ENCODE measurements around the gene TMEM11.

The TMEM11 gene

DNA sequence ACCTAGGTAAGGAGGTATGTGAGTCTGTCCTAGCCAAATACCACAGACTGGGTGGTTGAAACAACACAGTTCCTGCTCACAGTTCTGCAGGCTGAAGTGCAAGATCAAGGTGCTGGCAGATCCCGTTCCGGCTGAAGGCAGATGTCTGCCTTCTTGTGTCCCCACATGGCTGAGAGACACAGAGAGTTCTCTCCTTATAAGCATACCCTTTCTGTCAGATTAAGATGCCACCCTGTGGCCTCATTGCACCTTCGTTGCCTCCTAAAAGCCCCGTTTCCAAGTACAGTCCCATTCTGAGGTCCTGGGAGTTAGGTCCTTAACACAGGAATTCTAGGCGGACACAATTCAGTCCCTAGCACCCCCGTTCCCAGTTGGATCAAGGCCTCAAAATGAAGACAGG lies 9.1 kb upstream of the TMEM11 start:
- Histone ChIP-seq H3K9ac (ENCODE audit: low read depth, low read length) (no peak overlapping the region), H3K27ac (ENCODE audit: low read depth, low read length) (no peak overlapping the region), H3K4me3 (ENCODE audit: low read depth, low read length) (no peak overlapping the region), H3K36me3 (ENCODE audit: control insufficient read depth, insufficient read depth, low read length) (no peaks in the 10 kb centered on the region), H3K27me3 (ENCODE audit: control insufficient read depth, insufficient read depth, low read length) (no peaks in the 10 kb centered on the region), H3K4me1 (ENCODE audit: control insufficient read depth, insufficient read depth, low read length) (no peaks in the 10 kb centered on the region), H3K9me3 (ENCODE audit: control insufficient read depth, insufficient read depth, low read length) (no peaks in the 10 kb centered on the region)

DNA sequence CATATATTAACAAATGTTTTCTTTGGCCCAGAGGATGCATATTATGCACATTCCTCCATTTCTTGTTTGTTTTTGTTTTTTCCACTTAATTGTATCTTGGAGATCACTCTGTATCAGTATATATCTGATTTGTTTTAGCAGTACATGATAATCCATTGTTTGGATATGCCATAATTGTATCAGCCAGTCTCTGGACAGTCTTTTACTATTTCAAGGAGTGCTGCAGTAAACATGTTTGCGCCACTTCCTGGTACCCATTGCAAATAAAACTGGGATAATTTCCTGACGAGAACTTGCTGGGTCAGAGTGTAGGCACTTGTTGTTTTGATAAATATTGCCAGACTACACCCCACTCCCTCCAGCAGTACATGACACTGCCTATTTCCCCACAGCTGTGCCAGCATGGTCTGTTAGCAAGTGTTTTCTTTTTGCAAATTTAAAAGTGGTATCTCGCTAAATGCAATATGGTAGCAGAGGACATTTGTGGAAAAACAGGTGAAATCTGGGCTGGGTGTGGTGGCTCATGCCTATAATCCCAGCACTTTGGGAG lies 4.9 kb upstream of the TMEM11 start:
- Histone ChIP-seq H3K4me3 (ENCODE audit: low read depth, low read length) (no peak overlapping the region), H3K9me3 (ENCODE audit: control insufficient read depth, insufficient read depth, low read length) (no peaks in the 10 kb centered on the region), H3K4me1 (ENCODE audit: control insufficient read depth, insufficient read depth, low read length) (peaks cover 4% of the 10 kb centered on the region; the same call in 1 of the 2 replicates), H3K27me3 (ENCODE audit: control insufficient read depth, insufficient read depth, low read length) (no peaks in the 10 kb centered on the region), H3K36me3 (ENCODE audit: control insufficient read depth, insufficient read depth, low read length) (no peaks in the 10 kb centered on the region), H3K27ac (ENCODE audit: low read depth, low read length) (no peak overlapping the region), H3K9ac (ENCODE audit: low read depth, low read length) (no peak overlapping the region)

DNA sequence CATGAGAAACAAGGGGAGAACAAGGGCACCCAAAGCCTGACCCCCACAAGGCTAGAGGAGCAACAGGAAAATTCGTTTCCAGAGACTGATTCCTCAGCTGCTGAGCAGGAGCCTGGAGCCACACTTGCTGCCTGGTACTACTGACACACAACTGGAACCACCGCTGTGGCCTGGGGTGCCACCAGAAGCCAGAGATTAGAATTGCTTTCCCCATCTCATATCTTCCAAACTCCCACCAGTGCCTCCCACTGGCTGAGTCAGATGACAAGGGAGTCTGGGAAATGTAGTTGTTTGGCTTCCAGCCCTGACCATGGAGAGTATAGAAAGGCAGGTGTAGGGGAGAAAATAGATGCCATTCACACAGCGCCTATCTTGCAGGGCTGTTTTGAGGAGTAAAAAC lies 4.1 kb upstream of the TMEM11 start:
- Histone ChIP-seq H3K4me1 (ENCODE audit: control insufficient read depth, insufficient read depth, low read length) (peaks cover 4% of the 10 kb centered on the region; the same call in 1 of the 2 replicates), H3K27me3 (ENCODE audit: control insufficient read depth, insufficient read depth, low read length) (no peaks in the 10 kb centered on the region), H3K27ac (ENCODE audit: low read depth, low read length) (no peak overlapping the region), H3K4me3 (ENCODE audit: low read depth, low read length) (no peak overlapping the region), H3K9ac (ENCODE audit: low read depth, low read length) (no peak overlapping the region), H3K36me3 (ENCODE audit: control insufficient read depth, insufficient read depth, low read length) (no peaks in the 10 kb centered on the region), H3K9me3 (ENCODE audit: control insufficient read depth, insufficient read depth, low read length) (no peaks in the 10 kb centered on the region)

DNA sequence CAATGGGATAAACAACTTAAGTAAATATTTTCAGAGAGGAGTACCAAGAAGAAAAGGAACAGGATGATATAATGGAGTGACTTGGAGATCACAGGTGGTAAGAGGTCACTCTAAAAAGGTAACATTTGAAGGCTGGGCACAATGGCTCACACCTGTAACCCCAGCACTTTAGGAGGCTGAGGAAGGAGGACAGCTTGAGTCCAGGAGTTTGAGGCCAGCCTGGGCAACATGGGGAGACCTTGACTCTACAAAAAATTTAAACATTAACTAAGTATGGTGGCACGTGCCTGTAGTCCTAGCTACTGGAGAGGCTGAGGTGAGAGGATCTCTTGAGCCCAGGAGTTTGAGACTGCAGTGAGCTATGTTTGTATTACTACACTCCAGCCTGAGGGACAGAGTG lies 3.4 kb upstream of the TMEM11 start:
- H3K36me3 ChIP-seq (ENCODE audit: control insufficient read depth, insufficient read depth, low read length) = no peaks in the 10 kb centered on the region

DNA sequence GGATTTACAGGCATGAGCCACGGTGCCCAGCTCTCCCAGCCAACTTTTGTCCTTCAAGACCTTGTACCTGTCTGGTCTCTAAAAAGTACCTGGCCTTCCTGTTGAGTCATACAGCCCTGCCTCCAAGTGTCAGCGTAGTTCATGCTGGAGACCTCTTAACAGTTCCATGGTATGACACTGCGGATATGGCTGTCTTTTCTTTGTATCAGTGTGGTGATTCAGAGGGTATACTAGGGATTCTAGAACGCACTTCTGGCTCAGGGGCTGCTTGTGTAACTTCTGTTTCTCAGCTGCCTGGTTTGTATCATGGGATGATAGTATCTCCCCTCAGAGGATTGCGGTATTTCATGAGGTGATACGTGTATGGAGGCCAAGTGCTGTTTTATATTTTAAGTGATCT lies 2.0 kb upstream of the TMEM11 start:
- Histone ChIP-seq H3K9ac (ENCODE audit: low read depth, low read length) (no peak overlapping the region), H3K36me3 (ENCODE audit: control insufficient read depth, insufficient read depth, low read length) (peaks cover 3% of the 10 kb centered on the region), H3K27me3 (ENCODE audit: control insufficient read depth, insufficient read depth, low read length) (no peaks in the 10 kb centered on the region), H3K4me3 (ENCODE audit: low read depth, low read length) (no peak overlapping the region), H3K27ac (ENCODE audit: low read depth, low read length) (no peak overlapping the region), H3K9me3 (ENCODE audit: control insufficient read depth, insufficient read depth, low read length) (no peaks in the 10 kb centered on the region), H3K4me1 (ENCODE audit: control insufficient read depth, insufficient read depth, low read length) (peaks cover 20% of the 10 kb centered on the region)

More for the DNA sequence above, 3.4 kb upstream of the TMEM11 start:
- H3K27me3 ChIP-seq (ENCODE audit: control insufficient read depth, insufficient read depth, low read length) = no peaks in the 10 kb centered on the region
- no peak overlapping the region for H3K27ac ChIP-seq (ENCODE audit: low read depth, low read length)
- no peaks in the 10 kb centered on the region for H3K9me3 ChIP-seq (ENCODE audit: control insufficient read depth, insufficient read depth, low read length)
- H3K4me1 ChIP-seq (ENCODE audit: control insufficient read depth, insufficient read depth, low read length) = peaks cover 11% of the 10 kb centered on the region
- H3K9ac ChIP-seq (ENCODE audit: low read depth, low read length) = no peak overlapping the region
- no peak overlapping the region for H3K4me3 ChIP-seq (ENCODE audit: low read depth, low read length)

DNA sequence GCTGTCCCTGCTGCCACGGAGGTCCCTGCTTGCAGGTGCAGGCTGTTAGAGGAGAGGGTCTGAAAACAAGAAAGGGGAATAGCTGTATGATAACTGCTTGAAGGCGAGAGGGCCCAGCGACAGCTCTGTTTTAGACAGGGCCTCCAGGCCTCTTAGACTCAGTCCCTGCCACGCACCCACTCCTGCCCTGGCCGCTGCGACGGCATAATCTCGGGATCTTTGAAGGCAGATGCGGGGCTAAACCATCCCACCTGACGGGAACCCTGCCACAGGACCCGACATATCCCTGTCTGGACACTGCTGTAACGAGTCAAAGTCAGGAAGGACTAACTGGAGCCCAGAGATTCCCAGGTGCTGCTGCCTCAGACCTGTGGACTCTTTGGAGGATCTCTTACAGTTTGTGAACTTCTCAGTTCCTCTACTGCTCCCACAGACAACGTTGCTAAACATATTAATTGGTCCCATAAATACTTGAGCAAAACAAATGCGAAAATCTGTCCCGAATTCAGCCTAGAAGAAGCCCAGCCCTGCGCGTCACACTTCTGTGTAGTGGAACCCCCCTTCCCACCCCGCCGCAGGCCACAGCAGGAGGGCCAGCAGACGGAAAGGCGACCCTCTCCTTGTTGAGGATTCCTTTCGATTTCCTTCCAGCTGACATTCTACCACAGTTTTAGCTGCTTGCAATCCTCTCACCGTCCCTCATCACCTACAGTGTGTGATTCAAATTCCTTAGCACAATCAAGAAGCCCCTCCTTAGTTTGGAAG lies 998 bp upstream of the TMEM11 start:
- peak overlapping the region; percentile 97 for H3K27ac ChIP-seq (ENCODE audit: low read depth, low read length)
- H3K4me1 ChIP-seq (ENCODE audit: control insufficient read depth, insufficient read depth, low read length) = peaks cover 20% of the 10 kb centered on the region
- H3K9ac ChIP-seq (ENCODE audit: low read depth, low read length) = peak overlapping the region; percentile 85

DNA sequence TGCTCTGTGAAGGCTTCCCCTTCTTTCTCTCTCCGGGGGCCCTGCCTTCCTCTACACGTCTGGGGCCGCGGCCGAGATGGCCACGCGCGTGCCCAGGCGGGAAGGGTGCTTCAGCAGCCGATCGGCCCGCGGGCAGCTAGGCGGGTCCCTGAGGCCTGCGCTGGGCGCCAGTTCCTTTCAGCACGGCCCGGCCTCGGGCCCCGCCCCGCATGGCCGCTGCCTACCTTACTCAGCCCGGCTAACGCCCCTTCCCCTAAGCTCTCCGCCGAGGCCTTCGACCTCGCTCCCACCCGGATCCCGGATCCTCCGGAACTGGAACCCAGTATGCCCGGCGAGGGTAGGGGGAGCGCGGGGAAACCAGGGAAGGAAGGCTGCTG lies 335 bp downstream of the TMEM11 start:
- peak overlapping the region; percentile 97 for H3K27ac ChIP-seq (ENCODE audit: low read depth, low read length)
- no peaks in the 10 kb centered on the region for H3K27me3 ChIP-seq (ENCODE audit: control insufficient read depth, insufficient read depth, low read length)
- peaks cover 20% of the 10 kb centered on the region for H3K4me1 ChIP-seq (ENCODE audit: control insufficient read depth, insufficient read depth, low read length)
- no peaks in the 10 kb centered on the region for H3K9me3 ChIP-seq (ENCODE audit: control insufficient read depth, insufficient read depth, low read length)
- peaks cover 25% of the 10 kb centered on the region for H3K36me3 ChIP-seq (ENCODE audit: control insufficient read depth, insufficient read depth, low read length)
- H3K4me3 ChIP-seq (ENCODE audit: low read depth, low read length) = peak overlapping the region; percentile 94
- H3K9ac ChIP-seq (ENCODE audit: low read depth, low read length) = peak overlapping the region; percentile 97

More for the DNA sequence above, 998 bp upstream of the TMEM11 start:
- Histone ChIP-seq H3K27me3 (ENCODE audit: control insufficient read depth, insufficient read depth, low read length) (no peaks in the 10 kb centered on the region), H3K9me3 (ENCODE audit: control insufficient read depth, insufficient read depth, low read length) (no peaks in the 10 kb centered on the region), H3K4me3 (ENCODE audit: low read depth, low read length) (peak overlapping the region; percentile 94), H3K36me3 (ENCODE audit: control insufficient read depth, insufficient read depth, low read length) (peaks cover 13% of the 10 kb centered on the region)

DNA sequence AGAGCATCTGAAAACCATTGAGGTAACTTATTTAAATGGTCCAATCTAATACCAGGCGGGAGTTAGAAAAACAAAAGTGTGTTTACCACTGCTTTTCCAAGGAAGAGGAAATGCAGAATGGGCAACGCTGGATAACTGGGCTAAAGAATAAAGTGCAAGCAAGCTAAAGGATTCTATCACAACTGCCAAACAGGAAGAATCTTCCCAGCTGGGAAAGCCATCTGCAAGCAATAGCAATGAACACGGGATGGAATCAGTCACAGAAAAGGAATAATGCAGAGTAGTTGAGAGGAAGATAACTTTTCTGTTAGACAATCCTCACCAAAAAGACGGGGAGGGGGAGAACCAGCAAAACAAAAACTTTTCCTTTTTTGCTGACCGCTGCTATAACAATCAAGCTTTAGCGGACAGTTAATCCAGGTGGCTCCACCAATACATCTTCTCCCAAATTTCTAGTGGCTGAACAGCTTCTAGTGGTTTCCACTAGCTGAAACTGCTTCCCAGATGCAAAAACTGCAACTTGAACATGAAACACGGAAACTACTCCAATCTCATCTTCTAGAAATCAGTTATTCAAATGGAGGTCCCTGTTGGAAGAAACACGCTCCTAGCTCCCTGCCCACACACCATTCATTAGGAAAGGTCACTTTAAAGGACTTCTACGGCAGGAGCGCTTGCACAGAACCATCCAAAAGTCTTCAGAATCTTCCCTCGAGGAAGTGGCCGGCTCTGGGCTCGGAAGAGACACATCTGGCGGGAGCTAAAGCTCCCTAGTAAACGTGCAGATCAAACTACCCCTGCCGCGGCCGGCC lies 929 bp downstream of the TMEM11 start:
- peaks cover 20% of the 10 kb centered on the region for H3K4me1 ChIP-seq (ENCODE audit: control insufficient read depth, insufficient read depth, low read length)
- peak overlapping the region; percentile 94 for H3K4me3 ChIP-seq (ENCODE audit: low read depth, low read length)
- H3K9me3 ChIP-seq (ENCODE audit: control insufficient read depth, insufficient read depth, low read length) = no peaks in the 10 kb centered on the region
- H3K36me3 ChIP-seq (ENCODE audit: control insufficient read depth, insufficient read depth, low read length) = peaks cover 31% of the 10 kb centered on the region
- H3K27ac ChIP-seq (ENCODE audit: low read depth, low read length) = peak overlapping the region; percentile 97
- peak overlapping the region; percentile 97 for H3K9ac ChIP-seq (ENCODE audit: low read depth, low read length)
- H3K27me3 ChIP-seq (ENCODE audit: control insufficient read depth, insufficient read depth, low read length) = no peaks in the 10 kb centered on the region

DNA sequence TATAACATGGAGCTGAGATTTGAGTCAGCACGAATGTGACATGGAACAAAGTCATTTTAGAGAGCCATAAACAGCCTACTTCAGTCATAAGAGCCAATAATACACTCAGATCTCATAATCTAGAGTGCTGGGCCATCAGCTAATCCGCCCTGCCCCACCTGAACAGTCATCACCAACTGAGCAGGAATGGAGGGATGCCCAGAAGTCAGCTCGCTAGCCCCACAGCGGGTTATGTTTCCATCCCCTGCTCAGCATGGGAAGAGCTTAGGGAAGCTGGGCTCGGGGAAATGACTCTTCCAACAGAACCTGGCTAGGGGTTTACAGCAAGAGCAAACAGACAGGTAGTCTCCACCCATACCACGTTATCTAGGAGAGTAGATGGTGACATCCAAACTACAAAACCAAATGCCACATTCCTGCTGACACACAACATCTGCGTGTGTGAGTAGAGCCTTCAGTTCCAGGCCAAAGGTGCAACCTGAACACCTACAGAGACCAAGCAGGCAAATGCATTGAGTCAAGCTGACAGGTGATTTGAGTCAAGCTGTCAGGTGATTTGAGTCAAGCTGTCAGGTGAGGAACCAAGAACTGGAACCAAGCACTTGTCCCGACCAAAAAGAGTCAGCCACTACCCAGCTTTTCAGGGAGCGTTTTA lies 2.0 kb downstream of the TMEM11 start:
- Histone ChIP-seq H3K4me1 (ENCODE audit: control insufficient read depth, insufficient read depth, low read length) (peaks cover 20% of the 10 kb centered on the region), H3K36me3 (ENCODE audit: control insufficient read depth, insufficient read depth, low read length) (peaks cover 31% of the 10 kb centered on the region), H3K27me3 (ENCODE audit: control insufficient read depth, insufficient read depth, low read length) (no peaks in the 10 kb centered on the region), H3K9me3 (ENCODE audit: control insufficient read depth, insufficient read depth, low read length) (no peaks in the 10 kb centered on the region), H3K4me3 (ENCODE audit: low read depth, low read length) (peak overlapping the region; percentile 94), H3K9ac (ENCODE audit: low read depth, low read length) (0 out of 2 replicates have a peak overlapping the region, but pooled peaks have one; percentile 31), H3K27ac (ENCODE audit: low read depth, low read length) (no peak overlapping the region)

DNA sequence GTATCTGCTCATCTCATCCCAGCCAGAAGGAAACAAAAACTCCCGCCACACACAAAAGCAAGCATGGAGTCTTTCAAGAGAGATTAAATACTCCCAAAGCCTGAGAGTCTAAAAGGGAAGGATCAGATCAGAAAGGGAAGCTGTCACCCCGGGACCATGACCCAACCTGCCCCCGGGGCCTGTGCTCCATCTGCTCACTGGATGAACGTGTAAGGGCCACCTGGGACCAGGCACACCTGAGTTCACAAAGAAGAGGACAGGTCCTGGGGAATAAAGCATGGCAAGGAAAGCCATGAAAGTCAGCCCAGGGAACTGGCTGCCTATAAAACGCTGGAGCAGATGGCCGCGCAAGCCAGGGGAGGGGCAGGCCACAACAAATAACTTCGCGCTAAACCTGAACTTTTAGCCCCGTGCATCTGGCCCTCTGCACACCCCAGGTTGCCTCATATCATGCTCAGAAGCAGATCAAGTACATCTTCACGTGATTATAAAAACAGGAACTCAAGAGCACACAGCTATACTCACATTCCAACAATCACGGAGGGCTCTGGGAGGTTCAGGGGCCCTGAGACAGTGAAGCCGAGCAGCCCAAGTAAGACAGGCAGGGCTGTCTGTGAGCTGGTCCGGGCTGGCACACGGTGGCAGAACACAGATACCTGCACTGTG lies 3.4 kb downstream of the TMEM11 start:
- no peak overlapping the region for H3K4me3 ChIP-seq (ENCODE audit: low read depth, low read length)
- H3K36me3 ChIP-seq (ENCODE audit: control insufficient read depth, insufficient read depth, low read length) = peaks cover 33% of the 10 kb centered on the region
- no peak overlapping the region for H3K27ac ChIP-seq (ENCODE audit: low read depth, low read length)
- H3K9ac ChIP-seq (ENCODE audit: low read depth, low read length) = no peak overlapping the region
- H3K4me1 ChIP-seq (ENCODE audit: control insufficient read depth, insufficient read depth, low read length) = peaks cover 20% of the 10 kb centered on the region
- H3K27me3 ChIP-seq (ENCODE audit: control insufficient read depth, insufficient read depth, low read length) = no peaks in the 10 kb centered on the region
- no peaks in the 10 kb centered on the region for H3K9me3 ChIP-seq (ENCODE audit: control insufficient read depth, insufficient read depth, low read length)

Measured in HUES48 (cell line).